Stimulated activated CD8-positive, alpha-beta memory T cell treated with anti-CD3 and anti-CD28 coated beads, Interleukin-12 subunit alpha, Interleukin-12 subunit beta, amount 100 ng/mL, for 24 hours (primary cell): ENCODE results near the gene PEF1.

ENCODE experiments used
- DNase-seq: peaks from one replicate; pipeline ENCODE4 v3.0.0-alpha.2; 2020; ENCODE audit errors: extremely low read depth

Gene PEF1

GRCh38 chr1:31671561-31672201 lies 27.0 kb upstream of the PEF1 start:
- no peak for DNase-seq

- no peak for DNase-seq
Observed at GRCh38 chr1:31671147-31671546, 26.5 kb upstream of the PEF1 start.

- DNase-seq: no peak
Observed at GRCh38 chr1:31670593-31670964, 25.9 kb upstream of the PEF1 start.

- no peak for DNase-seq
Observed at GRCh38 chr1:31669786-31670592, 25.3 kb upstream of the PEF1 start.

GRCh38 chr1:31669433-31669785 lies 24.7 kb upstream of the PEF1 start:
- no peak for DNase-seq

- DNase-seq: no peak
Observed at GRCh38 chr1:31668303-31668883, 23.7 kb upstream of the PEF1 start.

GRCh38 chr1:31667065-31667785 lies 22.5 kb upstream of the PEF1 start:
- DNase-seq: no peak

- no peak for DNase-seq
Observed at GRCh38 chr1:31666263-31666963, 21.7 kb upstream of the PEF1 start.

- DNase-seq: no peak
Observed at GRCh38 chr1:31665234-31665878, 20.7 kb upstream of the PEF1 start.

- no peak for DNase-seq
Observed at GRCh38 chr1:31664528-31664927, 19.9 kb upstream of the PEF1 start.

- peak; percentile 14 for DNase-seq
Observed at GRCh38 chr1:31663622-31664452, 19.2 kb upstream of the PEF1 start.

- DNase-seq: no peak
Observed at GRCh38 chr1:31662463-31662862, 17.8 kb upstream of the PEF1 start.

GRCh38 chr1:31661856-31662255 lies 17.2 kb upstream of the PEF1 start:
- no peak for DNase-seq

- no peak for DNase-seq
Observed at GRCh38 chr1:31660871-31661455, 16.3 kb upstream of the PEF1 start.

- DNase-seq: no peak
Observed at GRCh38 chr1:31659889-31660288, 15.2 kb upstream of the PEF1 start.

GRCh38 chr1:31658721-31659120 lies 14.0 kb upstream of the PEF1 start:
- DNase-seq: no peak

- no peak for DNase-seq
Observed at GRCh38 chr1:31657972-31658510, 13.4 kb upstream of the PEF1 start.

- no peak for DNase-seq
Observed at GRCh38 chr1:31657020-31657804, 12.5 kb upstream of the PEF1 start.

GRCh38 chr1:31655756-31656155 lies 11.1 kb upstream of the PEF1 start:
- DNase-seq: no peak
